EH (cell line): ENCODE measurements around the gene TTC9C.
"Not testable (repeated sequence)": the region's sequence is repeated elsewhere in the genome, so short reads cannot be mapped to it uniquely, and the experiment has no call there.

ENCODE experiments used
- DNase-seq: peaks from one replicate; pipeline ENCODE4 v3.0.0-alpha.2; 2015; ENCODE audit warnings: low read depth

The TTC9C gene, protein sequence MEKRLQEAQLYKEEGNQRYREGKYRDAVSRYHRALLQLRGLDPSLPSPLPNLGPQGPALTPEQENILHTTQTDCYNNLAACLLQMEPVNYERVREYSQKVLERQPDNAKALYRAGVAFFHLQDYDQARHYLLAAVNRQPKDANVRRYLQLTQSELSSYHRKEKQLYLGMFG

DNA sequence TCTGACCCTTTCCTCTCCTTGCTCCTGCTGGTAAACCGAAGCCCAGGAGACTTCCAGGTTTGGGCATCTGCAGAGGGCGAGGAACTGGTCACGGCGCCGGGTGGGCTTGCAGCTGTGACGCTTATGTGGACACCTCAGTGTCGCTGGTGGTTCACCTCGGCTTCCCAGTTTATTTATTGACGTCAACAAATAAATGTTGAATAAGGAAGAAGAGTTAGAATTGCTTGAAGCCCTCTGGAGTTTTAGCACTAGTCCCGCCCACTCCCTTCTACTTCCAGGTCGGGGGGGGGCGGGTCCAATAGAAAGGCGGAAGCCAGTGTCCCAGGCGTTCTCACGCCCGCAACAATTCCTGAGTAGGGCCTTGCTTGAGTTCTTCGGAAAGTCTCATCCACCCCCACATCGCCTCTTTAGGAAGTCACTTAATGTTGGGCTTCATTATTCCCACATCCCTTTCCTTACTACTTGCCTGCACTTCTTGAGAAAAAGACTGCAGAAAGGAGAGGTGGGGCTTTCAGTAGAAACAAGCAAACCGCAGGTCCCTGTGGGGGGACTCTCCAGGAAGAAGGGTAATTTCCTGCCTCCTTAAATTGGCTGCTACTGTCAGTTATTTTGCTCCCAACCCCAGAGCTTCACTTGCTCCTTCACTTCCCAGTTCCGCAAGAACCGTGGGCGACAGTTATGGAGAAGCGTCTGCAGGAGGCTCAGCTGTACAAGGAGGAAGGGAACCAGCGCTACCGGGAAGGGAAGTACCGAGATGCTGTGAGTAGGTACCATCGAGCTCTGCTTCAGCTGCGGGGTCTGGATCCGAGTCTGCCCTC is at the start of gene TTC9C:
Gene TTC9C, plus strand, starts transcription at position 316 of the 818 bp plus-strand sequence. Its CDS starts 363 bp downstream, at position 679.
- DNase-seq, result peak; percentile 92

DNA sequence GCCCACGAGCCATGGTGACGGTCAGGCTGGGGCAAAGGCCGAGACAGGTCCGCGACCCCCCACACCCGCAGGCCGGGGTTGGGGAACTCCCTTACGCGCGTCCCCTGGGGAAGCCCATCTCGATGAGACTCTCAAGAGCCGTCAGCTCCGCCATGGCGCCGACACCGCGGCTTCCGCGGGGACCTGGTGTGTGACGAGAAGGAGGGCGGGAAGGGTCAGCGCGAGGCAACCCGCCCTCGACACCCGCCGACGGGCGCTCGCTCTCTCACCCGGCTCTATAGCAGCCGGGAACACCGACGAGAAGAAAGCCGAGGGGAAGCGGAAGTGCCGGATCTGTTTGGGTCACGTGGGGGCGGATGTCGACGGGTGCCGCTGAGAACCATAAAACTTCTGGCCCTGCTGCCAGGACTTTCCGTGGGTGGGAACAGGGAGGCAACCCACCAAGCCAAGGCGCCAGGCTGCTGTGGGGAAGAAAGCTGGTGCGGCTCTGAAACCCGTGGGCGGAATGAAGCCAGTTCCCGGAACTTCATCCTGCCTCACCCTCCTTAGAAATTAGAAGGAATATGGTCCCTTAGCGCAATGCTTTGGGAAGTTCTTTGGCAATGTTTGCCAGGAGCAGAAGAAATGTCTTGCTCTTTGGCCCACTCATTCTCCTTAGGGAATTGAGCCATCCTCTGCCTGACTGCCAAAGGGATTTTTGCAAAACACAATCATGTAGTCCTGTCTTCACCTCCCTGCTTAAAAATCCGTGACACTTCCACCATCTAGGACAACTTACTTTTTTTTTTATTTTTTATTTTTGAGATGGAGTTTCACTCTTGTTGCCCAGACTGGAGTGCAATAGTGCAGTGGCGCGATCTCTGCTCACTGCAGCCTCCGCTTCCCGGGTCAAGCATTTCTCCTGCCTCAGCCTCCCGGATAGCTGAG is 49.3 kb upstream of the TTC9C start, which contains the start of gene UBXN1:
Gene UBXN1, minus strand, starts transcription at position 304 of the 927 bp plus-strand sequence. Its CDS starts 150 bp downstream, at position 154.
- peak; percentile 88 for DNase-seq

DNA sequence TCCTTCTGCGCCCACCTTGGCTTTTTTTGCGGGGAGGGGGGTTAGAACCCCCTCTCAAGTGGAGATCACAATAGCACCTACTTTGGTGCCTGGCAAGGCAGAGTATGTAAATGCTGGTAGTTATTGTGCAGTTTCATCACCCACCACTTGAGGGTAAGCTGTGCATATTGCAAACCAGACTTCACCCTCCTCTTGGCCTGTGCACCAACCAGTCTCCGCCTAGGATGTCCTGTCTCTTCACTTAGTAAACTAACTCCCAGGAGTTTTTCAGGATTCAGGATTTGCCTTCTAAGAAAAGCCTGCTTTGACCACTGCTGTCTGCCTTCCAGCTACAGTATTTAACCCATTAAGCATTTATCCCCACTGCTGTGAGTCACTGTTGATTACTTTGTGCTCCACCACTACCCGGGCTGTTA is 47.5 kb upstream of the TTC9C start:
- peak; percentile 84 for DNase-seq

DNA sequence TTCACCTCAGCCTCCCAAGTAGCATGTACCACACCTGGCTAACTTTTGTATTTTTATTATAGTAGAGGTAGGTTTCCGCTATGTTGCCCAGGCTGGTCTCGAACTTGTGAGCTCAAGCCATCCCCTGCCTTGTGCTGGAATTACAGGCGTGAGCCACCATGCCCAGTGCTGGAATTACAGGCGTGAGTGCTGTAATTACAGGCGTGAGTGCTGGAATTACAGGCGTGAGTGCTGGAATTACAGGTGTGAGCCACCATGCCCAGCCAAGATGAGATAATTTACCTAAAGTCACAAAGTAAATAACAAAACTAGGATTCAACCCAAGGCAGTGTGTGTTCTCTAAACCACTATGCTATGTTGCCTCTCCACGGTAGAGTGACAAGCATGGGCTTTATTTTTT is 45.8 kb upstream of the TTC9C start:
- no peak for DNase-seq

DNA sequence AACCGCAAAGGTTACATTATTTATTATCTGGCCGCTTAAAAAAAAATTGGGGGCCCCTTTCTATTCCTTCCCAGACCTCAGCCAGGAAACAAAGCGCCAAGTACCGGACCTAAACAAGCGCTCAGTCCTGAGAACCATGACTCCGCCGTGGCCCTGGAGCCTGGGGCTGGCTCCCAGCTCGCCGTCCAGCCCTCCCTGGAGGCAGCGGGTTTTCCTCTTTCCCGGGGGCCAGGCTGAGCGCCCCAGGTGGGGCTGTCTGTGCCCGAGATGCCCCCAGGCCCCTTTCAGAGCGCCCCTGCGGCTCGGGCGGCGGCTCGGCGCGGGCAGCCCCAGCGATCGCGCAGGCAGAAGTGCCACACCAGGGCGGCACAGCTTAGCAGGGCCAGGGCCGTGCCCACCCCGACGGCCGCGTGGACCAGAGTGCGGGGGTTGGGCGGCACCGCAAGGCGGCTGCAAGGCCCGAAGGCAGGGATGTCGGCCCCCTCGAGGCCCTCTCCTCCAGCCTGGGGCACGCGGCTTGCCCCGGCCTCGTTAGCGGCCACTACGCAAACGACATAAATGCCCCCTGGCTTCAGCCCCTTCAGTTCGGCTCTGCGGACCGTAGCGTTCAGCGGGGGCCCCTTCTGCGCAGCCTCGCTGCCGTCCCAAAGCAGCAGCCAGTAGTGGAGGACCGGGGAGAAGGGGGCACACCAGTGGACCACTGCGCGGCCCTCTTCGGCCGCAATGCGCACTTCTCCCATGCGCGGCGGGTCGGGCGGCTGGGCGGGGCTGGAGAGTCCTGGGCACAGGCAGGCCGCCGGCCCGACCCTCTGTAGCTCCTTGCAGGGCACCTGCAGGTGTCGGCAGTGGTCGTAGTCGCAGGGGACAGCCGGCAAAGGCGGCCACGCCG is 40.5 kb upstream of the TTC9C start:
- DNase-seq, result no peak

DNA sequence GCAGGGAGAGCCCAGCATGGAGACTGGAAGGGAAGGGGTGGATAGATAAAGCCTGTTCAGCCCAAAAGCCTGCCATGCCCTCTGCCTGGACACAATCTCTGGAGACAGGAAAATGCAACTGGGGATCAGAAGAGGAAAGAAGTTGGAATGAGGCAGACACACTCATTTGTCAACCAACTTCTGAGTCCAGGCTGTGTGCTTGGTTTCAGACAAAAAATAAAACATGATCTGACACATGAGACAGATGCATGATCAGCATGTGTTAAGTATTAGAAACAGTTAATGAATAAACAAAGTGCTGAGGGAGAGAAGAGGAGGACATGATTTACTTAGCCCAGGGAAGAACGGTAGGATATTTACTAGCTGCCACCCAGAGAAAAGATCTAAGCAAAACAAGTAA is 39.8 kb upstream of the TTC9C start:
- no peak for DNase-seq

DNA sequence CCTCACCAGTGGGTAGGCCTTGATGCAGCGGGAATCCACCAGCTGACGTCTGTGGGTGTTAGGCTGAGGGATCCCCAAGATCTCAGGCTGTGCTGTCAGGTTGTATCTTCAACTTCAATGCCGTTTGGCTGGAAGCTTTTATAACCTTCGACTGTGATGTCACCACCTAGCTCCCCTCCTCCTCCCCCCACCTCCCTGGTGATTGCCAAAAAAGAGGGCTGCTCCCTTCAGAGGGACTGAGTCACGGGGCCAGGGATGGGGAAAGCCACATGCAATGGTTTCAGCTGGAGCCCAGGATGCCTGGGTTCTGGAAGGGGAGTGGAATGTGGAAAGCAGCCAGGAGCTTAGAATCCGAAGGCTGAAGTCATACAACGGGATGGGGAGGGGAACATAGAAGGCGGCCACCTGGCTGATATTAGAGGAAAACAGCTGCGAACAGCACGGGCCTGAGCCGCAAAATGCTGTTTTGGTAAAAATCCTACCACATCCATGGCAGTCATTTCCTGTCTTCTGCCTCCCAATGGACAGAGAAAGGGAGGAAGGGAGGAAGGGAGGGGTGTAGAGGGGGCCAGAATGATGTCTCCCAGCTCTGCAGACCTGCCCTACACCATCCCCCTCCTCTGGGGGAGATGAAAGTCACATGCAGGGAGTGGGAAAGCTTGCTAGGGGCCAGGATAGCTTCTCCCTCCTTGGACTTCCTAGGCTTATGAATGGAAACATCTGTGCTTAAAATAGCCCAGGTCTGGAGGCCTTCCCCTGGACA is 38.7 kb upstream of the TTC9C start, which contains the start of gene LRRN4CL:
Gene LRRN4CL, minus strand, starts transcription at position 110 of the 763 bp plus-strand sequence. CDS start 1,022 bp downstream, outside the sequence.
- DNase-seq, result peak; percentile 91

DNA sequence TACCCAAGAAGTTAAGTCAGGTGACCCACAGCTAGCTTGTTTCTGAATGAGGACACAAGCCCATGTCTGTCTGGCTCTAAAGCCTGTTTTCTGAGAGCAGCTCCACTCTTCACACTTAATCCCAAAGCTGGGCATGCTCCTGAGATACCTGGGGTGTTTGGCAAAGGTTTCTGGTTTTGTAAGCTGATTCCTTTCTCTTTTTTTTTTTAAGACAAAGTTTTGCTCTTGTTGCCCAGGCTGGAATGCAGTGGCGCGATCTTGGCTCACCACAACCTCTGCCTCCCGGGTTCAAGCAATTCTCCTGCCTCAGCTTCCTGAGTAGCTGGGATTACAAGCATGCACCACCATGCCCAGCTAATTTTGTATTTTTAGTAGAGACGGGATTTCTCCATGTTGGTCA is 34.7 kb upstream of the TTC9C start:
- not testable (repeated sequence) for DNase-seq

DNA sequence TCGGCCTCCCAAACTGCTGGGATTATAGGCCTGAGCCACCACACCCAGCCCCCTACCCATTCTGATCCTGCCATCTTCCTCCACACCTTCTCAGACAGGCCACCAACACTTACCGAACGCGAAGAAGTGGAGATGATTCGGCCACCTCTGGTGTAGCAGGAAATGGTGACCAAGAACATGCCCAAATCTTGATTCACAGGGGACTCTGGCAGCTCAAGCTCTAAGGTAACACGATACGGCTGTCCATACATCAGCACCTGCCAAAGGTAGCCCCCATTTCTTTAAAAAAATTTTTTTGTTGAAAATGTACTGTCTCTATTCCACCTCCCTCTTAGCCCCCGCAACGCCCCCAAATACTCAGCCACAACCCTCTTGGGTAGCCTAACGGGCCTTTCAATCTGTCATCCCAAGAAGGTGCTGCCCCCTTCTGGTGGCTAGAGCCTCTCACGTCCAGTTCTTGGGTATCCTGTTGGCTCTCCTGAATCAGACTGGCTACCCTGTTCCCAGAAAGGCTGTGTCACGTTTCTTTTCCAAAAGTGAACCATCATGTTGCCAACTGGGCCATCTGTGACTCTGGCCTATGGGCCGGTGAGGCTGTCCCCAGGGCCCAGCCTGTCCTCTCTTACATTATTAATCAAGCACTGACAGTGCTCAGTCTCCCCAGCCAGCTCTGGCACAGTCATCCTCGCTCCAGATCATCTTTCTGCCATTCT is 33.7 kb upstream of the TTC9C start:
- peak; percentile 81 for DNase-seq

DNA sequence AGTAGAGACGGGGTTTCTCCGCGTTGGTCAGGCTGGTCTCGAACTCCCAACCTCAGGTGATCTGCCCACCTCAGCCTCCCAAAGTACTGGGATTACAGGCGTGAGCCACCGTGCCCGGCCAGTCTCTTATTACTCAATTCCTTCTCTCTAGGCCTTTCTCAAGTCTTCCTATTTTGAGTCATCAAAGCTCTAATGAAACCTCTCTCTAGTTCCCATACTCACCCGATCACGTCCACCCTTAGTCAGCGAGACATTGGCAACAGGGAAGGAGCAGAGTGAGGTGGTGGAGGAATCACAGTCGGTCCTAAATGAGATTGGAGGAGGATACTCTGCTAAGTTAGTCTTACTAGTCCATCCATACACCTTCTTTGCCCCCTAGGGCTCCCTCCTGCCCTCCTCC is 26.0 kb upstream of the TTC9C start:
- no peak for DNase-seq

DNA sequence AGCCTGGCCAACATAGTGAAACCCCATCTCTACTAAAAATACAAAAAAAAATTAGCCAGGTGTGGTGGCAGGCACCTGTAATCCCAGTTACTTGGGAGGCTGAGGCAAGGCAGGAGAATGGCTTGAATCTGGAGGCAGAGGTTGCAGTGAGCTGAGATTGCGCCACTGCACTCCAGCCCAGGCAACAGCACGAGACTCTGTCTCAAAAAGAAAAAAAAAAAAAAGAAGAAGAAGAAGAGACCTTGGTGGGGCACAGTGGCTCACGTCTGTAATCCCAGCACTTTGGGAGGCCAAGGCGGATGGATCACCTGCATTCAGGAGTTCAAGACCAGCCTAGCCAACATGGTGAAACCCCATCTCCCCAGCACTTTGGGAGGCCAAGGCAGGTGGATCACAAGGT is 24.4 kb upstream of the TTC9C start:
- DNase-seq, result not testable (repeated sequence)

DNA sequence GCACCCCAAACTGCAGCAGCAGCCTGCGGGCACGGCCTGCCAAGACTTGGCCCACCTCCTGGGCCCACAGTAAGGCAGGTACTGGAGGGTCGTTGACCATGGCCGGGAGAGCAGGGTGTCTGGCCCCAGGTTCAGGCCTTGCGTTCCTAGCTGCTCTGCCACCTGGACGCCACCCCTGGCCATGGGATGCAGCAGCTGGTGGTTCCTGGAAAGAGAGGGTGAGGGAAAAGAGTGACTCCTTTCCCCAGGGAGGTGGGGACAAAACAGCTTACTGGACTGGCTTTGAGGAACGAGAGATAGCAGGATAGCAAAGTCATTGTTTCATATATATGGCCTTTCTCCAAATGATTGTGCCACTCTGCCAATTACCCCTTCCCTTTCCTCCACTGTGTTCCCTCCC is 22.9 kb upstream of the TTC9C start:
- DNase-seq, result no peak

DNA sequence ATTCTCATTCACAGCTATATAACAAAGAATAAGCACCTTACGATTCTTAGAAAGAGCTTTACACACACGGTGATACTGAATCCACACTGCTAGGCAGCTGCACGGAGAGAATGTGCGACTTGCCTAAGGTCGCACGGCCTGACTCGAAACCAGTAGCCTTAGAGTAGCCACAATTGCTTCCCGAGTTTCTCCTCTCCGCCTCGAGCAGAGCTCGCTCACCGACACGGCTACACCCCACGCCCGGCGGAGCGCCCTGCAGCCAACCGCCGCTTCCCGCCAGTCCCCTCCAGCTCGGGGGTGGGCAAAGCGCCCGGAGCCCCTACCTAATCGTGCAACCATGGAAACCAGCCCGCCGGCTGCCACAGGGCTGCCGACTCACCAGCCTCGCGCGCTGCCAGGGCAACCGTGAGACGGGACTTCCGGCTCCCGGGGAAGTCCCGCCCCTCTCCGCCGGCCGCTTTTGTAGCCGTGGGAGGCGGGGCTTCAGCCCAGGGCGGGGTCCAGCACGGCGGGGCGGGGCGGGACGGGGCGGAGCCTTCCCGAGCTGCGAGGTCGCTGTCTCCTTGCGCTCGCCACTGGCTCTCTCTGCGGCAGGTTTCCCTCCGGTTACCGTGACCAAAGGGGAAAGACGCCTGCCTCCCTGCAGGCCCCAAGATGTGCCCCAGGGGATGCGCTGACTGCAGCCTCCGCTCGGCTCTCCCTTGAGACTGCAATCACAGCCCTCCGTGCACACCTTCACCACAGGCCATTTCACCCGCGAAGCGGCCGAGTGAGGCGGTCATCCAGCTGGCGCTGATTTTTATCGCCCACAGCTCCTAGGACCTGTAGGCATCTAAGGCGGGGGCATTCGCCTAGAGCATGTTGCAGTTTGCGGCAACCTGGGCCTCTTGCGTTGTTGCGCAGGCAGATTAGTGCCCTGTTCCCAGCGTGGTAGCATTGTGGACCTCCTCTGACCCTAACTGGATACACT is 22.1 kb upstream of the TTC9C start:
- peak; percentile 94 for DNase-seq

DNA sequence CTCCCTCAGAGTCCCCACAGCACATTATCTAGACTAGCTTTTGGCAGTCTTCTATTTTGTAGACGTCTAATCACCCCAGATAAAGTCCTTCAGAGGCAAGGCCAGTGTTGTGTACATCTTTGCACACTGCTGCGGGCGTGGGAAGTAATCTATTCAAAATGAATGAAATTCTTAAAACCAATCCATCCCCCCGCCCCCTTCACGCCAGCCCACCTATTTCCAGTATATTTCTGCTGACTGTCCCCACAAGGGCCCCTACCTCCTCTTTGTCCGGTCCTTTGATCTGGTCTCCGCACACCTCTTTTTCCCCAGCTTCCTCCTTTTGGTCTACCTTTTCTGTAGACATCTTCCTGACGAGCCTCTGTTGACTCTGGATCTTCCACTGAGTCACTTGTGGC is 21.4 kb upstream of the TTC9C start:
- no peak for DNase-seq

DNA sequence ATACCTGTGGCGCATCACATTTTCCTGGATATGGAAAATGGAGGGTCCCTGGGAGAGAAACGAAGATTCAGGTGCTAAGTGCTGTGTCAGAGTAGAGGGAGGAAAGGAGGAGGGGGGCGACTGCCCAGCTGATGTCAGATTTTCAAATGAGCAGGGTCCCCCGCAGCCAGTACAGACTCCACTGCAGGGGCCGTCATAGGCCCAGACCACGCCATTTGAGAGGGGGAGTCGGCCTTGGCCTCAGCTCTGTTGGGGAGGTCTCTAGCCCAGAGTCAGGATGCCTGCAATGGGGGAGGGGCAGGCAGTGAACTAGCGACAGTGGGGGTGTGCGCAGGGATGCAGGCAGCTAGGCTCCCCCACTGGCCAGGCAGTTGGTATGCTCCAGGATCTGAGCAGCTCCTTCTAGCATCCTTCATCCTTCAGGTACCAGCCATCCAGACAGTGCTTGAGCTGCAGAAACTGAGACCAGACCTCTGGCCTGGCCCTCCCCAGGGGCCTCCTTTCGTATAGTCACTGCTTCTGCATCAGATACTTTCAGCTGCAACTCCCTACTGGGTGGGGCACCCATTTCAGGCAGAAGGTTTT is 20.9 kb upstream of the TTC9C start, which contains the start of the genes BSCL2 and GNG3:
Gene BSCL2, minus strand, starts transcription at position 148 of the 585 bp plus-strand sequence. CDS start 229 bp downstream, outside the sequence.
Gene GNG3, plus strand, starts transcription at position 400 of the 585 bp plus-strand sequence. CDS start 620 bp downstream, outside the sequence.
- no peak for DNase-seq

DNA sequence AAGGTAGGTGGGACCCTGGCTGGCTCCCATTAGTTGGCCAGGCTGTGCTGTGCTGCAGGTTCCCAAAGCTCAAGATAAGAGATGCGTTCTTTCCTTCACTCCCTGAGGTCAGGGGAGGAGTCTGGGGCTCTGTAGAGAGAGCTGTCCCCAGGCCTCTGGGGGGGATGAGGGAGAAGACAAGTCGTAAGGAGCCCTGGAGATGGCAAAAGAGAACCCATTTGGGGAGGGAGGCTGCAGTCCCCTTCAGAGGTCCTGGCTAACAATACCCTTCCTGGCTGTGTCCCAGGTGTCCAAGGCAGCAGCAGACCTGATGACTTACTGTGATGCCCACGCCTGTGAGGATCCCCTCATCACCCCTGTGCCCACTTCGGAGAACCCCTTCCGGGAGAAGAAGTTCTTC is 19.9 kb upstream of the TTC9C start:
- no peak for DNase-seq

DNA sequence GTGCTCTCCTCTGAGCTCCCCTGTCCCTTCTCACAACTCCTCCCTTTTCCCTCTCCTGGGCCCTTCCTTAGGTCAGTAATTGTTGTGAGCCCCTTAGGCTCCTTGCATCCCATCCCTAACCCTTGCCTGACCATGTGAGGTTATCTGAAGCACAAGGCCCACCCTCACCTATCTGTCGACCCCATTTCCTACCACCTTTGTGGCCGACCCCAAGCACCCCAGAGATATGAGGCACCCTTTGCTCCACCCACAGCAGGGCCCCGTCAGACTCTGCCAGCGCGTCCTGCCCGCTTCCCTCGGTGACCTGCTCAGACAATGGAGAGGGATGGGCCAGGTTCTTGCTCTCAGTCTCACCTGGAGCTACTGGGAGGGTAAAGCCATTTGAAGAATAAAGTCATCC is 19.5 kb upstream of the TTC9C start:
- DNase-seq, result no peak
